Suprapubic skin (tissue), 3 donors: ENCODE results near the gene ZFP36L2.

Source experiments
- CTCF ChIP-seq, 2 donors: fragments of 200-600 bp in 1 of 2; fragments of 450-650 bp in 1 of 2; sonication (generic) in 1 of 2; IDR thresholded peaks; one replicate each; pipeline ENCODE4 v1.5.1; 2016 to 2019; ENCODE audit warnings: antibody characterized with exemption in 2 of 2, mild to moderate bottlenecking in 1 of 2, moderate library complexity in 1 of 2
- POLR2A ChIP-seq, 2 donors: fragments of 450-650 bp; IDR thresholded peaks; one replicate each; pipeline ENCODE4 v1.6.1; 2017; ENCODE audit warnings: antibody characterized with exemption in 2 of 2, mild to moderate bottlenecking in 2 of 2, moderate library complexity in 2 of 2

- TF ChIP-seq POLR2A (IDR thresholded peaks at IDR 0.05), result no peak
- no peak for TF ChIP-seq CTCF (IDR thresholded peaks at IDR 0.05)
Measured at GRCh38 chr2:43201016-43201415, 25.4 kb downstream of the ZFP36L2 start.
